Measurements from ENCODE around the gene FHIT.

The FHIT gene

DNA sequence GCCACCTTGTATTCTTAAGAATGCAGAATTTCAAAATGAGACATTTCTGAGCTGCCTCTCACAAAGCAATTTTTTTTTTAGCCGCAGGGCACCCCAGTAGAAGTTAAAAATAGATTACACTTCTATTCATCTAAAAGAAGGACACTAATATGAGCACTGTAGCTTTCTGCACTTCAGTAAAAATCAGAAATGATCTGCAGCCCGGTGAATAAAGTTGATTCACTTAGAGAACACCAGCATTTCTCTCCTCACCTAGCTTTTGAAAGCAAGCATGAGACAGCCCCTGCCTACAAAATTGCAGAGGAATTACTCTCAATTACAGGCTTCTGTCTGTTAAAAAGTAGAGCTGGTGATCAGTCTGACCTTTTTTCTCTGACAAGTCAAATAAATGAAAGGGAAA lies 1062.4 kb downstream of the FHIT start:
- DNase-seq: no peak

DNA sequence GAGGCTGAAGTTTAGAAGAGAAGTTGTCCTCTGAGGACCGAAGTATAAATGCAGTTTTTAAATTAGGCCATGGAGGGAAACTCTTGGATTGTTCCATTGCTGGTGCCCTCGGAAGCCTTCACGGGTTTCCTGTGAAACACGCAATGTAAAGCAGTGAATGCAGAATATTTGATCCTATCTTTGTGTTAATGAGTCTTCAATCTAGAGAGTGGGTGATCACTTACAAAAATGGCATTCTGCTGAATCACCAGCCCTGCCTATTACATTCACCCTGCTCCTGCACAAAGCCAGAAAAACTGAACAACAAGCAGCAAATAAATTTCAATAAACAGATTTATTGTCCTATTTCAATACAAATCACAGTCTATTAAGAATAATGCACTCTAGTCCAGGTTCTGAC lies 1063.9 kb downstream of the FHIT start:
- DNase-seq: no peak

DNA sequence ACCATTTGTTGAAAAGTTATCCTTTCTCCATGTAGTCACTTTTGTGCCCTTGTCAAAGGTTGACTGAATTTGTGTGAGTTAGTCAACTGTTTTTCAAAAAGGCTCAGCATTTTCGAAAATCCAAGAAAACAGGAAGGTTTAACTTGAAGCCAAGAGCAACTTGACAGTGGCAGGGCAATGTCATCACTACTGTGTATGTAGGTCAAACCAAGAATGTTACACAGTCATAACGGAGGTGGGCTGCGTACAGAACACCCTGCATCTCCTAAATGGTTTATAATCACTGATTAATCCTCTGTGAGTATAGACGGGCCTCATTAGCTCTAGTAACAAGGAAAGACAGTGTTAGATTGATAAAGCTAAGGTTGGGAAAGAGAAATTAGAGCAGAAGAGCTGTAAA lies 1064.9 kb downstream of the FHIT start:
- DNase-seq: no peak

DNA sequence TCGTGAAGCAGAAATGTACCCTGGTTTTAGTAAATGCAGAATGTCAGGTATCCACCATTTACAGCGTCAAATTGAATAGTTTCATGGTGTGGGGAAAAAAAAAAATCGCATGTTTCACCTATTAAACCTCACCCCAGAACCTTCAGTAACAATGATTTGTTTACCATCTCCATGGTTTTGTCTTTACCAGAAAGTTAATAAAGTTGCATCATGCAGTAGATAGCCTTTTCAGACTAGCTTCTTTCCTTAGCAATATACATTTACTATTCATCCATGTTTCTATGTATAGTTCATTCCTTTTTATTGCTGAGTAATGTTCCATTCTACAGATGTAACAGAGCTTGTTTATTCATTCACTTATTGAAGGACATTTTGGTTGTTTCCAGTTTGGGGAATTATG lies 1066.1 kb downstream of the FHIT start:
- DNase-seq: no peak

DNA sequence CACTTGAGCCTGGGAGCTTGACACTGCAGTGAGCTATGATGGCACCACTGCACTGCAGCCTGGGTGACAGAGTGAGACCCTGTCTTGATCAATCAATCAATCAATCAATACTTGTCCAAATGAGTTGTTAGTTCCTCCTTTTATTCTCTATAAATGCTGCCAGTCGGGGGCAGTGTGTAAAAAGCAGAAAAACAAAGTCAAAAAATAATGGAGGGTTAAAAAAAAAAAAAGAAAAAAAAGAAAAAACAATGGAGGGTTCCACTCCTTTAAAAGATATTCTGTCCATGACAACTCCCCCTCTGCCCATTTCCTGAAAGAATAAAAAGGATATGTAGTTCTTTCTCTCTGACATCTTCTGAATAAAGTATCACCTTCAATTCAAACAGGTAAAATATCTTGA lies 1068.6 kb downstream of the FHIT start:
- DNase-seq: no peak

DNA sequence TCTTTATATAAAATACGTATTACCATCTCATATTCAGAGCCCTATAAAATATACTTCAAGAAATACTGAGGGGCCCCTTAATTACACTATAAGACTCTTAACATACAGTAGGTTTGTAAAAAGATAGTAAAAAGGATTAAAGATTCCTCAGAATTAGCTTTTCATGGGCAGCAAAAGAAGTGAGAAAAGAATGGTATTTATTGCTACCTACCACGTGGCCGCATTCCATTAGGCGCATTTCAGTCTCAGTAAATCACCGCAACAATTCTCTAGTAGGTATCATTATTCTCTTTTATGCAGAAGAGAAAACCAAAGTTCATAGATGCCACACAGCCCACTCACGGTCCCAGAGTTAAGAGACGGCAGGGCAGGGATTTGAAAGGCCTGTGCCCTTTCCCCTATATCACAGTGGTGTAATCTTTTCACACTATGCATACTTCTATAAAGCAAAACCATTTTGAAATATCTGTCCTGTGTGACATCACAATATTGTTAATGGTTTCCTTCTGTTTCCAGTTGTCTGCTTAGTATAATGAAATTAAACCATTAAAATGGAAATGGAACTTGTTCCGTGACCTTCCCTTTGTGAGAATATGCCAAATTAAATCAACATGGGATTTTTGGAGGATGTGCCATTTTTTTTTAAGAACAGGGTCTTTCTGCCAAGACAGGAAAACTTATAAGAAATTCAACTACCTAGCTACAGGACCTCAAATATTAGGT lies 1072.2 kb downstream of the FHIT start:
- DNase-seq: no peak

DNA sequence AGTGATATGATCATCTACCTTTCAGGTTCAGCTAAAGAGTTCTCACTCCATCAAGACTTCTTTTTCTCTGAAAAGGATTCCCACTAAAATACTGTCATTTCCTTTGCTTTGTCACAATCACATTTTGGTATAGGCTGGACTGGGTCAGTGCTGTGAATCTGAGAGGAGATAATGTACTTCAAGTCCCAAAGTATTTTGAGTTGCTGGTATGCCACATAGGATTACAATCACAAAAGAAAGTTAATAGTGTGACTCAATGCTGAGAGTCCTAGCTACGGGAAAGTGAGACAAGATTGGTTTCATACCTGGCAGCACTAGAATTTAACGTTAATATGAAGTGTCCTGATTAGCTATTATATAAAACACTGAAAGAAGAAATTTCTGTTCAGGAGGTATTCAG lies 1073.5 kb downstream of the FHIT start:
- no peak for DNase-seq

DNA sequence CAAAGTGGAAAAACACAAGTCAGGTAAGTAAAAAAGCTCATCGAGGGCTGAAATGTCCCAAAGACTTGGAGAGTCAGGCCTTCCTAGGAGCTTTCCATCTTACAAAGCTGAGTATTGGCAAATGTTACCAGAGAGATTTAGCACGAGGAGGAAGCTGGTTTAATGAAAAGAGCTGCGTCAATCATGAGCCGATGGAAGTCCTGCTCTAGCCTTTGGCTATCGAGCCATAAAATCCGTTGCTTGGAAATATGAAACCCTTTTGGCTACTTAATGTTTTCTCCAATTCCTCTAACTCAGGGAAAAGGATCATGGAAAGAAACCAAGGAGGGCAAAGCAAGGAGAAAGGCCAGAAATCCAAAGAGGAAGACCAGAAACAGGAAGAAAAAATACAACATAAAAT lies 1074.6 kb downstream of the FHIT start:
- DNase-seq: no peak

DNA sequence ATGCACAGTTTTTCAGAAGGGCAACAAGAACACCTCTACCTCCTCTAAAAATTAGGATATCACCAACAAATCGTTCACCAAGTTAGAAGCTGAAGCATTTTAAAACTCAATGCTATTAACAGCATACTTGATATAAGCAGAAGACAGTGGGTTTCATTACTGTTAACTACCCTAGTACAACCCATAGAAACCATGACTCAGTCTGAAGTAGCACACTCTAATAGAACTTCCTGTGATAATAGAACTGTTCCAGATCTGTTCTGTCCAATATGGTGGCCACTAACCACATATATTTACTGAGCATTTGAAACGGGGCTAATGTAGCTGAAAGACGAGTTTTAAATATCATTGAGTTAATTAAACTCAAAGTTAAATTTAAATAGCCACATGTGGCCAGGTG lies 1075.6 kb downstream of the FHIT start:
- DNase-seq: no peak

DNA sequence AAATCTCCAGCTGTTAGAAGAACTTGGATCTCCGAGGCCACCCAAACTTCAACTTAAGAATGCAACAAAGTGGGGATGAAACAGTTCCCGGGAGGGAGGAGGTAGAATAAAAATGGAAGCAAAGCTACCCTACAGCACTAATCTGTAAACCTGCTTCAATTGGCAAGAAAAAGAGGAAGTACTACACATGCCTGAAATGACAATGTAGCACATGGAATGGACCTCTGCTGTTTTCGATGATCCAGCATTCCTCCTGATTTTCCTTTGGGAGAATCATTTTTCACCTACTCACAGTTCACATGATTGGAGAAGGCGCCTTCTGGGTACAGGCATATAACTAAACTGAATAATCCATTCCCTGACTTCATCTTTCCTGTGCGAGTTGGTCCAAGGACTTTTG lies 1081.5 kb downstream of the FHIT start:
- DNase-seq: no peak

DNA sequence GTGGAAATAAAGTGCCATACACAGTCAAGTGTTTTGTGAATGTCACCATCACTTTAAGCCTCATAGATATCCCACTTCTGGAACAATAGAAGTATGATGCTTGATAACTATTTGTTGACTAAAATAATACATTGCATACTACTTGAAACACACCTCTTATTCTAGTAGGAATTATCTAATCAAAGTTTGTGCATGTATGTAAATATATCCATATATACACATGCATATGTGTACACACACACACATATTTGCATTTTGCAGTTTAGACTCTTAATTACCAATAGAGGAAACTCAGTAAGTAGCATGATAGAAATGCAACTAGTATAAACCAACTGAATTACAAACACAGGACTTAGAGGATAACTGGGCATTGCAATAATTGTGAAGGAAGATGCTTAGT lies 1084.1 kb downstream of the FHIT start:
- no peak for DNase-seq

DNA sequence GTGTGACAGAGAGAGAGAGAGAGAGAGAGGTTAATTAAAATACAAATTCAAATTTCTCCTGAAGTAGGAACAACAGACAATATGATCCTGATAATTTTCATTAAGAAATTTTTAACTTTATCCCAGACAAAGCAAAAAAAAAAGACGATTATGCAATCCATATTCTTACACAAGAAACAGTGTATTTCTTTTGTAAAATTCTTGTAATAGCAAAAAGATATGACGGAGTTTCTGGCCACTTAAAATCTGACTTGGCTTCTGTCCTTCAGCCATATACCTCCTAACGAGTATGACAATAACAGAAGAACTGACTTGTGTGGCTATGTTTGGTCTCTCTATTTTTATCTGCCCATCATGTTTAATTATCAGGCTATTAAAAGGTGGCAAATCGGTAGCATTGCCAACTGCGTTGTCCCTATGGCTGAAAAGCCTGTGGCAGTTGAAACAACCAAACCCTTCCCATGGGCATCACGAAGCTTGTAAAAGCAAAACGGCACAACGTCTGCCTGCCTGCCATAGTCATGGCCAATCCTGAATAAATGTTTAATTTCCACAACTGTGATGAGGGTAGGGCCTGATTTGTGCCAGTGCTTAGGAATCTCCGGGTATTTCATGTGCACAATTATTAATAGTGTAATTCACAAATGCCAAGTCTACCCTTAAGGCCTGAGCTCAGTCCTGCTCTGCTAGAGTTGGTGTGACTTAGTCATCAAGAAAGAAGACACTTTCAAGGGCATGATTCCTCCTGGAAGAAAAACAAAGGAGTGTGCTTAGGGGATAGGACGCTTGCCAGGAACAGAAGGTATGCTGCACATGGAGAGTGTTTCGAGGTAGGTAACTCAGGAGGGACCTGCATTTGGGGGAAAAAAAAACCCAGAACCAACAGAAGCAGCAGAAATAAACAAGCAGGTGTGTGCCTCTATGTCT lies 1090.2 kb downstream of the FHIT start:
- DNase-seq: no peak

DNA sequence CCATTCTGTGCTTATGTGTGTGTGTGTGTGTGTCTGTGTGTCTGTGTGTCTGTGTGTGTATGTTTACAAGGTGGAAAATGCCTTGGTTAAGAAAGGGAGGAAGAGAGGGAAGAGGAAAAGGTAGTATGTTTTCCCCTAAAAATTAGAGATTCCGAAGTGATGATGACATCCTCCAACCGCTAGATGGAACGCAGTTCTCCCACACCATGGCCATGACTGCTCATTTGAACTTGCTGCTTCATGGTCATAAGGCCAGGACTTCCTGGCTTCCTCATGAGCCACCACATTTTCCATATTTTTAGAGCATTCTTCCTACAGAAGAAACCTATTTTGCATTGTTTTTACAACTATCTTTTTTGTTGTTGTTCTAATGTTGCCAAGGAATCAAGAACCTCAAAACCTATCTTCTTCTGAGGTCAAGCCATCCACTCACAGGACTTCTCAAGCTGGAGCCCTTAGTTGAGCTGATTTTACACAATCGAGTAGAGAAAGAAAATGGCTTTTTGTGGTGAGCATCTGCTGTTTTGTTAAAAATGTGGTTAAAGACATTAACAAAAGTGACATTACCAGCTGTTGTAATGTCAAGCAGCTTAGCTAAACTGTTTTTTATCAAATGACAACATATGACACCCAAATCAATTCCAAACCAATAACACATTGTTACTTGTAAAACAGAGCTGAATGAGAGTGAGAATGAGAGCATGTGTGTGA lies 1091.0 kb downstream of the FHIT start:
- no peak for DNase-seq

DNA sequence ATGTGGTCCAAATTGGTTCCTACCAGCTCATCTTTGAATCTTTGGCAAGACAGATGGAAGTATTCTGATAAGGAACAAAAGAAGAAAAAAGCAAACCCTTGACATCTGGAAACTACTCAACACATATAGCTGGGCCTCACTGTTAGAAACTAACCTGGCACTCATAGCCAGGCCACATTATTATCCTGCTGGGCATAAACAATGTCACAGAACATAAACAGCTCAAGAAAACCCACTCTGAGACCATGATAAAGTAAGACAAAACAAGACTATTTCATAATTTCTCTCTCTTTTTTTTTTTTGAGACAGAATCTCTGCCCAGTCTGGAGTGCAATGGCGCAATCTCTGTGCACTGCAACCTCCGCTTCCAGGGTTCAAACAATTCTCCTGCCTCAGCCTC lies 1093.2 kb downstream of the FHIT start:
- no peak for DNase-seq

DNA sequence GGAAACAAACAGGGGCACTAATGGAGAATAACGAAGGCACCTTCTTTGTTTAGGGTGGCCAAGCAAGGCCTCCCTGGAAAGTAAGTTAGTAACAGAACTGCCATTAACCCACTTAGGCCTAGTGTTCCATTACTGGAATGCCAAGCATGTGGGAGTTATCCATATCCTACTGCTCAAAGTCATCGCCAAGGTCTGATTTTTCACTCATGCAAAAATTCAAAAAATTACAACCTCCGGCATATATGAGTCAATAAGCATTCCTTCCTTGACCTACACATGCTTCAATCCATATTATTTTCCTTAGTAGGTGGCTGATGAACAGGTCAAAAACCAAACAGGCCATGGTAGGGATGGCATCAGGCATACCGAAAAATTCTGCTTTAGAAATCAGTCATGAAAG lies 1097.2 kb downstream of the FHIT start:
- no peak for DNase-seq

DNA sequence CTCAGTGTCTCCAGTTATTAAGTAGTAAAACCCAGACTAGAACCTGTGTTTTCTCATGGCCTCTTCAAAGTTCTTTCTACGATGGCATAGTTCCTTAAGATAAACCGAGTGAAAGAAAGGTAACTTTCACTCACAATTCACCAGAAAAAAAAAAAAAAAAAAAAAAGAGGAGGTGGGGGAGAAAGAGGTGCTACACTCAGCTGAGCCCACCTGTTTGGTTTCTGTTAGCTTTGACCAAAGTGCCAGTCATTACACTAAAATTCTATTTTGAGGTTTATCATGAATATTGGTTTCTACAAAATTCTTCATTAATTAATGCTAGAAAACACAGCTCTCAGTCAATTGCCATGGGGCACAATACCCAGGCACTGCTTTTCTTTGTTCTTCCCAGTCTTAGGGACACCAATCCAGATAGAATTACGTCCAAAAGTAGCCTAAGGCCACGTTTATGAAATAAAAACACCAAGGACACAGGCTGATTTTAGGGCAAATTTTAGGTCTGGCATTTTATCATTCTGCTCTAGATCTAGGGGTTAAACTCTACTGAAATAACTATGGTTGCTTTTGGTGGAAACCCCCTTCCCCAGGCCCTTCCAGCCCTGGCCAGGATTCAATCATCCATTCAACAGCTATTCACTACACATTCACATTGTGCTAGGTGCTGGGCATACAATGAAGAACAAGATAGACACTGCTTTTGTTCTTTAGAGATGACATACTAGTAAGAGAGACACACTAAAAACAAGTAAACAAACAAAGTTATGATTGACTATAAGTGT lies 1097.8 kb downstream of the FHIT start:
- no peak for DNase-seq

DNA sequence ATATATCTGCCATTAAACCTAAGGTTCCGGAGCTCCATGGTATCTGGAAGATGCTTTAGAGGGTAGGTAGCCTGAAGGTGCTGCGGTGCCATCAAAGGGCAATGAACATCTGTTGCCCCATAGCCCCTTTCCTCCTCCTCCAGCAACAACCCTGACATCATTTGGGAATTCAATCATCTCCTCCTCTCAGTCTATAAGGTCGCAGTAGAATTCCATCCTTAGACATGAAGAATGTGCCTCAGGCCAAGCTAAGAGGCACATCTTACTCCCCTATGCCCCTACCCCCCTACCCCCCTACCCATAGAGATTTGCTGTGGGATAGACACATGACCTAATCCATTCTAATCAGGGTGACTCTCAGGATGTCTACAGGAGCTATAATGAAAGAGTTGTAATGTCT lies 1101.8 kb downstream of the FHIT start:
- DNase-seq: no peak

DNA sequence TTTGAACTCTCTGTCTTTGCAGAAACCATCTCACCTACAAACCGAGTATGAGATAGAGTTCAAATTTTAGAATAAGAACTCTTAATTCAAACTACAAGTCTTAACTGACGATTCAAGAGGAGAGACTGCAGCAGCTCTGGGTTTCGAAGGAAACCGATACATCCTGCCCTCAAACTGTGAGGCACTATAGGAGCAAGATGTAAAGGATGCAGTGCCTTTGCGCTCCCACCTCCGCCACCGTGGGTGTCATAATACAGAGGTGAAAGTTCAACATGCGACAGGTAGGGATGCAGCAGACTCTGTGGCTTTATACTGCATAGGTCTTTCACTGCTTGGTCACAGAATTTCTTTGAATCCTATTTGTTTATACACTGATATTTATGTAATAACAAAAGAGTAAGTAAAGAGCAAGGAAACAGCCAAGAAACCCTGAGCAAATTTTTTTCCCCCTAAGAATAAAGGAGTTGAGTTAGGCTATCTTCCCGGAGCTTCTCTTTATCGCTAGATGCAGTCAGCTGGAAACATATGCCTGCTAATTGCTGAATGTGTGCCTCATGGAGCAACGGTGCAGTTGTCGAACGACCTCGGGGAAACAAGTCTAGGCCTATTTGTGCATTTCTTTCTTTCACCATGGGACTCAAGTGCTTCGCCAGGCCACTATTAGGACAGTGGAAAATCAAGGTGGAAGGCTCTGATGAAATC lies 1103.9 kb downstream of the FHIT start:
- no peak for DNase-seq

DNA sequence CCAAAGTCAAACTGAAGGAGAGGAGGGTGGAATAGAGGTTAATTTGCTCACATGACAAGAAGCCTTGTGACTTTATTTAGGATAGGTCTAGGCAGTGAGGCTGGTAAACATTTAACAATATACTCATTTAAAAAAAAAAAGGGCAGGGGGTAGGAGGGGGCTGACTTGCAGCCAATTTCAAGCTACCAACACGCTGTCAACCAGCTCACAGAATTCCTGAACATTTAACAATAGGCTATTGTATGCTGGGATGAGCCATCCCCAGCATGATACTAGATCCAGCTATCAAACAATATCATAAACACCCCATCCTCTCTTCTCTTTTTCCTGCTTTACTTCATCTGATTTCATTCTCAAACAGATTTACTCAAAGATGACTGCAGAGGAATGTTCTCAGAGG lies 1105.1 kb downstream of the FHIT start:
- no peak for DNase-seq

DNA sequence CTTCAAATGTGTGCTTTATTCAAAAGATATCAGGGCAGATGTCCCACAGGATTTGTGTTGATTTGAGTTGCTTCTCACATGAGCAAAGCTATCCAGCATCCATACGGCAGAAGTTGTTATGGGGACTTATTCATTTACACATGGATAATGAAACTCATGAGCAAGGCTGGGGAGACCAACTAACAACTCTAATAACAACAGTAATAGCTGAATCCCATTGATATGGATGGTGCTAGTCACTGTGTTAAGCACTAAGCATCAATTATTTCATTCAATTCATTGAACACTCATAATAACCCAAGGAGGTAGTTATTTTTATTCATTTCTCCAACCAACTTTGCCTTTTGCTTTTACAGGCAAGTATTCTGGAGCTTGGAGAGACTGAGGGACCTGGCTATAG lies 1107.2 kb downstream of the FHIT start:
- no peak for DNase-seq

DNA sequence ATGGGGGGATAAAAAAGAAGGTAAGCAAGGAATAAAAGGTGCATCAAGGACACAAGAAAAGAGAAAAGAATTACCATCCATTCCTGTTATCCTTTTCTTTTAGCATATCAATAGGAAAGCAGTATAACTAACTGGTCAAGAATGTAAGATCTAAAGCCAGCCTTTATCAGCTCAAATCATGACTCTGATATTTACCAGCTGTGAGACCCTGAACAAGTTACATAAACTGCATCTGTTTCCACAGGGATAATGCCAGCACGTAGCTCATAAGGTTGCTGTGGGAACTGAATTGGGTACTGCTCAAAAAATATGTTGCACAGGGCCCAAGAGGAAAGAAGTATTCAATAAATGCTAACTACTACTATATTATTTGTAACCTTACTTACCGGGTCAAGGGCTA lies 1109.2 kb downstream of the FHIT start:
- no peak for DNase-seq

DNA sequence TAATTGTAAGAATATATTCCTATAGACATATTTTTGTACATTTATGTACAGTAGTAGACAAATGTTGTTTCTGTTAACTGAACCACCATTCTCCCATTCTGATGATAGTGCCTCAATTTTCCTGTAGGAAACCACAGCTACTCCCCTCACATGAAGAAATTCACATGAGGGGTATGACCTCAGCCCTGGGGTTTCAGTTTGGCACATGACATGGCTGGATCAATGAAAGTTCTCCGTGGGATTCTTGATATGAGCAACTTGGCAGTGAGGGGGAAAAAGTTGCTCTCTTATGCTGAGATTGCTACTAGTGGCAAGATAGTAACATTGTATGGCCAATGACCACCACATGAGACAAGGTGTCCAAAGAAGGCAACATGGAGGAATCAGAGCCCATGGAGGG lies 1111.1 kb downstream of the FHIT start:
- DNase-seq: no peak
